LoVo (cell line): ENCODE results near the gene ZNF331.

Experiments used
- DNase-seq: peaks from one replicate; pipeline ENCODE4 v3.0.0-alpha.2; 2016; ENCODE audit warnings: low spot score

ZNF331 gene

DNA sequence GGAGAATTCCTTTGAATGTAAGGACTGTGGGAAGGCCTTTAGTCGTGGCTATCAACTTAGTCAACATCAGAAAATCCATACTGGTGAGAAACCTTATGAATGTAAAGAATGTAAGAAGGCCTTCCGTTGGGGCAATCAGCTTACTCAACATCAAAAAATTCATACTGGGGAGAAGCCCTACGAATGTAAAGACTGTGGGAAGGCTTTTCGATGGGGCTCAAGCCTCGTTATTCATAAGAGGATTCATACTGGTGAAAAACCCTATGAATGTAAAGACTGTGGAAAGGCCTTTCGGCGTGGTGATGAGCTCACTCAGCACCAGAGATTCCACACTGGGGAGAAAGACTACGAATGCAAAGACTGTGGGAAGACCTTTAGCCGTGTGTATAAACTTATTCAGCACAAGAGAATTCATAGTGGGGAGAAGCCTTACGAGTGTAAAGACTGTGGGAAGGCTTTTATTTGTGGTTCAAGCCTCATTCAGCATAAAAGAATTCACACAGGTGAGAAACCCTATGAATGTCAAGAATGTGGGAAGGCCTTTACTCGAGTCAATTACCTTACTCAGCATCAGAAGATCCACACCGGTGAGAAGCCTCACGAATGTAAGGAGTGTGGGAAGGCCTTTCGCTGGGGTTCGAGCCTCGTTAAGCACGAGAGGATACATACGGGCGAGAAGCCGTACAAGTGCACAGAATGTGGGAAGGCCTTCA is 39.2 kb downstream of the ZNF331 start:
- no peak for DNase-seq

DNA sequence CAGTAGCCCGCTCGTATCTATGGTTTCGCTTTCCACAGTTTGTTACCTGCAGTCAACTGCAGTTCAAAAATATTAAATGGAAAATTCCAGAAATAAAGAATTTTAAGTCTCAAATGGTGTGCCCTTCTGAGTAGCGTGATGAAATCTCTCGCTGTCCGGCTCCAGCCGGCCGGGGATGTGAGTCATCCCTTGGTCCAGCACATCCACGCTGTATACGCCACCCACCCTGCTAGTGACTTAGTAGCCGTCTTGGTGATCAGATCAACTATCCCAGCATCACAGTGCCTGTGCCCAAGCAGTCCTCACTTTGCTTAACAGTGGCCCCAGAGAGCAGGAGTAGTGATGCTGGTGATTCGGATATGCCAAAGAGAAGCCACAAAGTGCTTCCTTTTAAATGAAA is 40.0 kb downstream of the ZNF331 start:
- DNase-seq: no peak

DNA sequence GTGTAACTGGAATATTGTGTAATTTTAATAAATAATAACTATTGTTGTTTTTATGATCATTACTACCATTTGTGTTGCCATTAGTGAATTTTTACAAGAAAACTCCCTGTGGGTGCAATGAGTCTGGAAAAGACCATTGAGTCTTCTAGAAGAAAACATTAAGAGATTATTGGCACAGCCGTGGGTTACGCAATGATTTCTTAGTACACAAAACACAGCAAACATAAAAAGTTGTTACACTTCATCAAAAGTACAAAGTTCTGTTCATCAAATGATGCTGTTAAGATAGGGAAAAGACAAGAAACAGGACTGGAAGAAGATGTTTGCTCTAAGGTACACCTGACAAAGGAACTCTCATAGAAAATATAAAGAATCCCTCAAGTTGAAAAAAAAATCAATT is 41.6 kb downstream of the ZNF331 start:
- DNase-seq: no peak

DNA sequence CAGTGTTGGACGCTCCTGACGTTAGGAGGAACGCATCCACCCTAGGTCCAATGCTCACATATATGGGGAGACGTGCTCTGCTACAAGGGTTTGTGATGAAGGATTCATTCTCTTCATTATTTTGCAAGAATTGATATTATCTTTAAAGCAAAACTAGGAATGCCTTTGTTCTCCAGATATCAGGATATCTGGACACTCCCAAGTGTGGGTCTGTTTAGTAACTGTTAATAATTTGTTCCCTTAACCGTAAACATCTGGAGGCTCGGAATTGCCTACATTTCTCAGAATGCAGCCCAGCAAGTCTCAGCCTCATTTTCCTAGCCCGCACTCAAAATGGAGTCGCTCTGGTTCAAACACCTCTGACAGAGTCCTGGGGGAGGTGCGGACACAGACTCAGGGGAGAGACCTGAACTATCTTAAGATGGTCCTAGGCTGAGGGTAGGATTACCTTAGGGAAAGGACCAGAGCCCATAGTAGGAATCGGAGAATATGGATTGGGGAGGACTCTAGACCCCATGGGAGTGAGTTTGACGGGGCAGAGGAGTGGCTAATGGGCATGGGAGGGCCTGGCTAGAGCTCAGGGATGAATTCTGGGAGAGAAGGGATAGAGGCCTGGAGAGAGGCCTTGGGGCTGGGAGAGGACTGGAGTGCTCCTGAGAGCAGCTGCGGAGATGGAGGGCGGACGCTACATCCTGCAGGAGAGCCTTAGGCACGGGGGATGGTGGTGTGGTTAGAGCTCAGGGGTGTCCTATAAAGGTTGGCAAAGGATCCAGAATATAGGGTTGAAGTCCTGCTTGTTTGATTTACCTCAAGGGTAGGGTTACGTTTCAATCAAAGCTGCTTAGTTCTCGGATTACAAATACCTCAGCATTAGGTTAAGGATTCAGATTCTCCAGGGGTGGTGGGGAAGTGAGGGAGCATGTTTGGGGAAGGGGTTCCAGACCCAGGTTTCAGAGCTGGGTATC is 43.2 kb downstream of the ZNF331 start:
- no peak for DNase-seq

DNA sequence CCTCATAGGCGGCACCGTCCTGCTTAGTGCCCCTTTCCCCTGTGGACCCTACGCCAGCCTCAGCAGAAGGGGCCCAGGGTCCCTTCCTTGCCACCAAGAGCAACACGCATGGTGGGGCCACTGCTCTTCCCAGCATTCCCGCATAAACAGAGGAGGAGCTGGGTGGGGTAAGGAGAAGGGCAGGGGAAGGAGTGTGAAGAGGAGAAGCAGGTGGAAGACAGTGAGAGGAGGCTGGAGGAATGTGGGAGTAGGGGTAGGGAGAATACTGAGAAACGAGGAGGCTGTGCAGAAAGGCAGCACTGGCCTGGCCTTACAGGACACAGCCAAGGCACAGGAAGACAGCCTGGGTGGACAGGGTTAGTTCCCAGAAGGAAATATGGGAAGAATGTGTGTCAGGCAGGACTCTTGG is 43.9 kb downstream of the ZNF331 start:
- DNase-seq: no peak

DNA sequence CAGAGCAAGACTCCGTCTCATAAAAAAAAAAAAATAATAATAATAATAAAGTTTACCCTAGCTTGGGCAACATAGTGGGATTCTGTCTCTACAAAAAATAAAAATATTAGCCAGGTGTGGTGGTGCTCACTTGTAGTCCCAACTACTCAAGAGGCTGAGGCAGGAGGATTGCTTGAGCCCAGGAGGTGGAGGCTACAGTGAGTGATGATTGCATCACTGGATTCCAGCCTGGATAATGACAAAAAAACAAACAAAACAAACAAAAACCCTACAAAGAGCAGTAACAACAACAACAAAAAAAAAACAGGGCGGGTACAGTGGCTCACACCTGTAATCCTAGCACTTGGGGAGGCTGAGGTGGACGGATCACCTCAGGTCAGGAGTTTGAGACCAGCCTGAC is 45.2 kb downstream of the ZNF331 start:
- no peak for DNase-seq

DNA sequence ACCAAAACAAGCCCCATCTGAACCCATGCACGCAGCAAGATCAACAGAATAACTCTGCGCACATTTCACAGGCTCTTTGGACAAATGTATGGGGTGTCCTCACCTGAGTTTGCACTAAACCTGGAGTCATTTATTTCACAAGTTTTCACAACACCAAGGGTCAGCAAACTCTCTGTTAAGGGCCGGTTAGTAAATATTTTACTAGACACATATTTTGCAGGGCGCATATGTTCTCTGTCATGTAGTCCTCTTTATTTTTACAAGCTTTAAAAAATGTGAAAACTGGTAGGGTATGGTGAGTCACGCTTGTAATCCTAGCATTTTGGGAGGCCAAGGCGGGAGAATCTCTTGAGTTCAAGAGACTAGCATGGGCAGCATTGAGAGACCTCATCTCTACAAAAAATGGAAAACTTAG is 48.3 kb downstream of the ZNF331 start:
- DNase-seq: no peak

DNA sequence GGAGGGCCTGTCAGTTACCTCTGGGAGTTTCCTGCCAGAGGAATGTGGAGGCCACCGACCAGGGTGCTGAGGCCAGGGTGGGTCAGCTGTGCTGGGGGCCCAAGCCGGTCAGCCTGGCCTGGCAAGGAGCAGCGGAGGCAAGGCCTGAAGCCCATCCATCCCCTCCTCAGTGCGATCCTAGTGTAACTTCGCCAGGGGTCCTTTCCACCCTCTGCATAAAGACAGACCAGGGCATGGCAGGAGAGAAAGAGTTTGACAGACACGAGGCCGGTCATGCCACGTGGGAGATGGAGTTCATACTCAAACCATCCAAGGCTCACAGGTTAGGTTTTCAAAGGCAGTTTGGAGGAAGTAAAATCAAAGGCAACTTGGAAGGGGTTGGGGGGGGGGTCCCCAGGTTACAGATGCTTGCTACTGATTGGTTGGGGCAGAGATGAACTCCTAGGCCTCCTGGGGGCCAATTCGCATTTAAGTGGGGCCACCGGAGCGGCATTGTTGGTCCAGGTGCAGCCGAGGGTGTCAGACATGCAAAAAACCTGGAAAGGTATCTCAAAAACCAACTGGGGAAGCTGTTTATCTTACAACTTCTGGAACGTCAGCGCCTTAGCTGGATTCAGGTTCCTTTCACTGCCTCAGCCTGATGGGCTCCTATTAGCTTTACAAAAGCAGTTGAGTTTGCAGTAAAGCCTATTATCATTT is 57.0 kb downstream of the ZNF331 start:
- no peak for DNase-seq

DNA sequence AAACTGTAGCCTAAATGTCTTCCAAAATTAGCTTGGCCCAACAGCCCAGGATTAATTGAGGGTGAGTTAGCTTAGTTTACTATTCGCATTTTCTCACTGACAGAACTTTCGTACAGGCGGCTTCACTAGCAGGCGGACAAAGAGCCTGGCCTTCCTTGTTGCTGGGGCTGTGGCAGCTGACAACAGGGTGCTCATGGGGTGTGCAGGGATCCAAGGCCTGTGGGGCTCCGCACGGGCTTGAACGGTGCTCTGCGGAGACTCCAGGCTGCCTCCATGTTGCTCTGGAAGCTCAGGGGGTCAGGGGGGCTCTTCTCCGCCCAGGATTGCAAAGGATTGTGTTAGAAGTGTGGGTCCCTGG is 57.5 kb downstream of the ZNF331 start:
- no peak for DNase-seq

DNA sequence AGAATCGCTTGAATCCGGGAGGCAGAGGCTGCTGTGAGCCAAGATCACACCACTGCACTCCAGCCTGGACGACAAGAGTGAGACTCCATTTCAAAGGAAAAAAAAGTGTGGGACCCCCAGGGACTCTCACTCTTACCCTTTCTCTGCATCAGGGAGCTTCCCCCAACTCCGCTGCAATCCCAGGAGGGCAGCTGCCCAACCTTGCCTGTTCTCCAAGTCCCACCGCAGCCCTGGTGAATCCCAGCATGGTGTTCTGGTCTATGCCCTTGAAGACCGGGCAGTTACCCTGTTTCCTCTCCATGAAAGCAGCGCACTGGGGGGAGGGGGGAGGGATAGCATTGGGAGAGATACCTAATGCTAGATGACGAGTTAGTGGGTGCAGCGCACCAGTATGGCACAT is 58.1 kb downstream of the ZNF331 start:
- DNase-seq: no peak

DNA sequence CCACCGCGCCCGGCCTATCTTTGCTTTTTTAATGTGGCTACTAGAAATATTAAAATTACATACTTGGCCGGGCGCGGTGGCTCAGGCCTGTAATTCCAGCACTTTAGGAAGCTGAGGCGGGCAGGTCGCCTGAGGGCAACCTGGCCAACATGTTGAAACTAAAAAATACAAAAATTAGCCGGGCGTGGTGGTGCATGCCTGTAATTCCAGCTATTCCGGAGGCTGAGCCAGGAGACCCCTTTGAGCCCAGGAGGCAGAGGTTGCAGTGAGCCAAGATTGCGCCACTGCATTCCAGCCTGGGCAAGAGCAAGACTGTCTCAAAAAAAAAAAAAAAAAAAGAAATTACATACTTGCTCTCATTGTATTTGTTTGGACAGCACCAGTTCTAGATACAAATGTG is 59.1 kb downstream of the ZNF331 start:
- no peak for DNase-seq

DNA sequence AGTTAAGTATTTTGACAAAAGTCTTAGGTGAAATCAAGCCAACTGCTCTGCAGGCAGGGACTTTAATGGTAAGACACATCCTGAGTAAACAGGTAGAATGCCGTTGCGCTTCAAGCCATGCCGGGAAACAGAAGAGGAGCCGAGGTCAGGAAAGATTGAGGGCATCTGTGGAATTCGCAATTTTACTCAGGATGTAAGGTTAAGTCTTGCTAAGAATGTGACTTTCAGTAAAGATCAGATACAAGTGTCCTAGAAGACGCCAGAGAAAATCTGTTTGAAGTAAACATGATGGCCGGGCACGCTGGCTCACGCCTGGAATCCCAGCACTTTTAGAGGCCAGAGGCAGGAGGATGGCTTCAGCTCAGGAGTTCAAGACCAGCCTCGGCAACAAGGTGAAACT is 60.4 kb downstream of the ZNF331 start:
- no peak for DNase-seq

DNA sequence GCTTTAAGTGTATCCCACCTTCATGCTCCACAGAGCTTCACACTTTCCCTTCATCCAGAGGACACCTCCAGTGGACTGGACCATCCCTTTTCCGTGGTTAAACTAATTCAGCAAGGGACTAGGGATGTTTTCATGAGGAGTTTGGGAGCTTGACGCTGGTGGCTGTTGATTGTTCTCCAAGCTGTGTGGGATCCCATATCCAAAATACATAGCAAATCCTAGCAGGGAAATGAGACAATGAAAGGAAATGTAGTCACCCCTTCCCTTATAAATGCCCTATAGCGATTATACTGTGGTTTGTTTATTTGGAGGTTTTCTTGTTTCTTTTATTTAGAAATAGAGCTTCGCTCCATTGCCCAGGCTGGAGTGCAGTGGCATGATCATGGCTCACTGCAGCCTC is 62.3 kb downstream of the ZNF331 start:
- no peak for DNase-seq

DNA sequence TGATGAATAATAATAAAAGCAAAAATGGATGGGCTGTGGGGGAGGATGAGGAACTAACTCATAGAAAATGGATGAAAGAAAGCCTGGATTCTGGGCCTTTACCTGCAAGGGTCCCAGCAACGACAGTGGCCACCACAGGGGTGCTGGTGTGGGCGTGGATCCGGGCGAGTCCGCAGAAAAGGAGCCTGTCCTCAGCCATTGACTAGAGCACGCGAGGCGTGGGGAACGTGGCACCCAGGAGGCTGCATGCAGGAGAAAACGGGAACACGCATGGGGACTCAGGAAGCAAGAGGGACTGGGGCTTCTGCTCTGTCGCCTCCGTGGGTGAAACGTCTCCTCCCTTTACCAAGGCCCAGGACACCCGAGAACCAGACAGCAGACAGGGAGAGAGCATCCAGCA is 68.1 kb downstream of the ZNF331 start:
- no peak for DNase-seq

DNA sequence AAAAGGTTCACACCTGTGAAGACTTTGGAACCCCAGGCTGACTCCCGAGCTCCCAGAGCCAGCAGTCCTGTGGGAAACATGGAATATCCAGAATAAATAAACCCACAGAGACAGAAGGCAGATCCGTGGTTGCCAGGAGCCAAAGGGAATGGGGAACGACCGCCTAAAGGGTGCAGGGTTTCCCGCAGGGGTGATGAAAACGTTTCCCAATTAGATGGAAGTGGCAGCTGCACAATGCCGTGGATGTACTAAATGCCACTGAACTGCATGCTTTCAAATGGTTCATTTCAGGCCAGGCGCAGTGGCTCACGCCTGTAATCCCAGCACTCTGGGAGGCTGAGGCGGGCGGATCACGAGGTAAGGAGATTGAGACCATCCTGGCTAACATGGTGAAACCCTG is 70.4 kb downstream of the ZNF331 start:
- DNase-seq: no peak

DNA sequence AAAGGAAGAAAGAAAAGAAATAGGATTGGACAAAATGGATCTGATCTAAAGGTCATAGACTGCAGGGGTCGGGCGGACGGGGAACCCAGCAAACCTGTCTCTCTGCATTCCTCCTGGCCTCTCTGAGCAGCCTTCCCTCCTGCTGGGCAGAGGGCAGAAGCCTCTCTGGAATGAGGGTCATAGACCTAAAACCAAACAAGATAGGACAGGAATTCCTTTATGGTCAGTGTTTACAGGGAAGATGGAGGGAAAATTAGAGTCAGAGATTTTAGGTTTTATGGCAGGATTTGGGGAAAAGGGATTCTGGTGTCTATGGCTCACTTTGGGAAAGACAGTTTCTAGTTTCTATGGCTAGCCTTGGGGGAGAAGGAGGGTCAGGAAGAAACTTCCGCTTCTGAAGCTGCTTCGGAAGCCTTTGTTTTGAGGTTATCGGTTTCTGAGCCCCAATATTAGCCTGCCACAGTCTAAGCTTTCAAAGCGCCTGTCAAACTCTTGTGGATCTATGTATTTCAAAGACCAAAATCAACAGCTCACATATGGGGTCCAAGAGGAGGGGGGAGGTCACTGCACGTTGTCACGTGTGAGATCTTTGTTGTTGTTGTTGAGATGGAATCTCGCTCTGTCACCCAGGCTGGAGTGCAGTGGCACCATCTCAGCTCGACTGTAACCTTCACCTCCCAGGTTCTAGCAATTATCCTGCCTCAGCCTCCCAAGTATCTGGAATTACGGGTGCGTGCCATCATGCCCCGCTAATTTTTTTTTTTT is 75.0 kb downstream of the ZNF331 start:
- no peak for DNase-seq

DNA sequence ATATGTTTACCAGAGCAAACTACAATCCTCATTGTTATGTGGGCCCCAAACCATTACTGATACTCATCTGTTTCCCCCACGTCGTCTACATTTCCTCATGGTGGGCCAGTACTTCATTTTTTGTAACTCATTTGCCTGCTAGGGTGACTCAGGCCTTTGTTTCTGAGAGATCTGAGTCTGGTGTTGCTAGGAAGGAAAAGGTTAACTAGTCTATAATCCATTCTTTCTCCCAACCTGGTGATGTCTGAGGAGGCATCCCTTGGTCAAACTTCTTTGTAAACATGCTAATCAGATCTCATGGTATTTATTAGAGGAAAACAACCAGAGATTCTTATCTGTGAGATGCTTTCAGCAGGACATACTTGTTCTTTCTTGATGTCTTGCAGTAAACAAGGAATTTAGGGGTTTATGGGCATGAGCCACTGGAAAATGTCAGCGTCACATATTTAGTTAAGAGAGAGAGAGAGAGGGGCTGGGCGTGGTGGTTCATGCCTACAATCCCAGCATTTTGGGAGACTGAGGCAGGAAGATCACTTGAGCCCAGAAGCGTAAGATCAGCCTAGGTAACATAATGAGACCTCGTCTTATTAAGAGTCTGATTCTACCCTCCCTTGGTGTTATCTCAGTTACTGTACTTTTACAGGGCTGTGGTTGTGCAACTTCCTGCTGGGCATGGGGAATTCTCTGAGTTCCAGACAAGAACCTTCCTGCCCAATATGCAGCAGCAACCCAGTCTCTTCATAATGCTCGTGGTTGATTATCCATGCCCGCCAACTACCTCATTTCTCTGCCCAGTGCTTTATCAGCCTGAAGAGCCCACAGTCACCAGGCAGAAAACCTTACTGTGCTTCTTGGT is 84.2 kb downstream of the ZNF331 start:
- no peak for DNase-seq

DNA sequence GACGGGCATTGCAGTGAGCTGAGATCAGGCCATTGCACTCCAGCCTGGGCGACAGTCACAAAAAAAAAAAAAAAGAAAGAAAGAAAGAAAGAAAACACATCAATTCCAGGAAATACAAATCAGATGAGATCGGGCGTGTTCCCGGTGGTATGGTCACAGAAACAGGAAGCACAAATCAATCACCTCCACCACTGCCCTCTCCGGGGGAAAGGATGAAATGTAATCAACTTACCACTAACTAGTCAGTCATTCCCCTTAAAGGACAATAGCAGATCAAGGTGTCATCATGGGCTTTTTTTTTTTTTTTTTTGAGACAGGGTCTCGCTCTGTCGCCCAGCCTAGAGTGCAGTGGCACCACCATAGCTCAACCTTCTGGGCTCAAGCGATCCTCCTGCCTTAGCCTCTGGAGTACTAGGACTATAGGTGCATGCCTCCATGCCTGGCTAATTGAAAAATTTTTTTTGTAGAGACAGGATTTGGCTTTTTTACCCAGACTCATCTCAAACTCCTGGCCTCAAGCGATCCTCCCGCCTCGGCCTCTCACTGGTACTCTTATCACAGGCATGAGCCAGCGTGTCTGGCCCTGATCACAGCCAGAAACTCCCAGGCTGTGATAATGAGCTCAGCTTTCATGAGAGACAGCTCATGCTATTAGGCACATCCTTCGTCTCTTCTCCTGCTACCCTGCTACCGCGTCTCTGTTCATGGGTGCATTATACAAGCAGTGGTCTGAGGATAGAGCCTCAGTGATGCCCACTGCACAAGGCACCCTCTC is 87.0 kb downstream of the ZNF331 start:
- no peak for DNase-seq

DNA sequence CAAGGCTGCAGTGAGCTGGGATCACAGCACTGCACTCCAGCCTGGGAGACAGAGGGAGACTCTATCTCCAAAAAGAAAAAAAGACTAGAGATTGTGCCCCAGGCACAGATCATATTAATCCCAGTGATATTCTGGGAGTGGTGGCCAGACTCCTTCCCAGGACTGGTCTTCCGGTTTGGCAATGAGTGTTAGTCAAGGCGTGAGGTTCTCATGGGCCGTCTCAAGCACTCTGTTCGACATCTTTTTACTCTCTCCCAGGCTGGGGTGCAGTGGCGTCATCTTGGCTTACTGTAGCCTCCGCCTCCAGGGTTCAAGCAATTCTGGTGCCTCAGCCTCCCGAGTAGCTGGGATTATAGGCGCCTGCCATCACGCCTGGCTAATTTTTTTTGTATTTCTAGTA is 88.5 kb downstream of the ZNF331 start:
- no peak for DNase-seq

DNA sequence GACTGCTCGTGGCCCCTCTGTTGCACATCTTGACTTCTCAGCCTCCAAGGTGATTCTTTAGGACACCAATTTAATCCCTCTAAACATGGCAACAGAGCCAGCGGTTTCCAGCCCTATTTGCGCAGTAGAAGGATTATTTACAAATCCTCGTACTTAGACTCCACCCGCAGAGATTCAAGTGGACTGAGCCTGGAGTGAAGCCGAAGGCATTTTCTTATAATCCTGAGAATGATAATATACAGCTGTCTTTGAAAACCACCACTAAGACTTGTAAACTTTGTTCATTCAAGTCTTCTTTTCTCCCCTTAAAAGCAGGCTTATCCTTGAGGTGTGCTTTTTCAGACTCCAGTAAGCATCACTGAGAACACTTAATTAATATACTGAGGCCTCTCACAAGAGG is 89.0 kb downstream of the ZNF331 start:
- no peak for DNase-seq
